ENCODE data around the gene MSANTD3. TPM values are rescaled to one million over a fixed set of nuclear protein-coding genes. Genes with fewer than 3 reads are reported as not detected.
A peak's percentile ranks its signal among the peaks of the same experiment; 100 is the strongest.
"Not testable (repeated sequence)": the region's sequence is repeated elsewhere in the genome, so short reads cannot be mapped to it uniquely, and the experiment has no call there.

MSANTD3 gene
- polyA plus RNA-seq, 3 donors, result 21.3 to 22.8 (median 21.8) TPM

DNA sequence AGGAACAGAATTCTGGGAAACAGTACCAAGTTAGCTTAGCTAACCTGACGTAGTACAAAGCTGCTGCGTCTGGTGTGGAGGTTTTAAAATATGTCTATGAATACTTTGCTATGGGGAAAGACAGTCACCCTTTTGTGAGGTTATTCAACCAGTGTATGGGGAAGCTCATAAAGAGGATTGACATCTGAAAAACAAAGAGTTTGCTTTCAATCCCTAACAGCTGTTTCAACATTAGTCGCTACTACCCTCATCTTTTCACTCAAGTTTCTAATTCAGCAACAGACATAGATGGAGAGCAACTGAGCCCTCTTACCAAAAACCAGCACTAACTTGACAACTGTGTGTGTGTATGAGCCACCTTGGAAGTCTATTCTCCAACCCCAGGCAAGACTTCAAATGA is 7.8 kb upstream of the MSANTD3 start:
- DNase-seq (ENCODE audit: extremely low read depth in 1 of 11, low read depth in 9 of 11, low spot score in 4 of 11), result no peak

GRCh38 chr9:100421116-100421515 is 5.8 kb upstream of the MSANTD3 start:
- not testable (repeated sequence) for DNase-seq (ENCODE audit: extremely low read depth in 1 of 11, low read depth in 9 of 11, low spot score in 4 of 11)

DNA sequence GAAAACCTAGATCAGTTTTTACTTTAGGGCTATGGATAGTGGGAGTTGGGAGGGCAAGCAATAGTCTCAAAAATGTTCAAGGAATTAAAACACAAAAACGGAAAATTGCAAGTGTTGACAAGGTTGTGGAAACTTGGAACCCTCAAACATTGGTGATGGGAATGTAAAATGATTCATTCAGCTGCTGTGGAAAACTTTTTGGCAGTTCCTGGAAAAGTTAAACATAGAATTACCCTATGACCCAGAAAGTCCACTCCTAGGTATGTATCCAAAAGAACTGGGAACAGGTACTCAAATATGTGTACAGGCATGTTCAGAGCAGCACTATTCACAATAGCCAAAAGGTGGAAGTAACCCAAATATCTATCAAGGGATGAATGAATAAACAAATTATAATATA is 1.2 kb upstream of the MSANTD3 start:
- no peak for DNase-seq (ENCODE audit: extremely low read depth in 1 of 11, low read depth in 9 of 11, low spot score in 4 of 11)

GRCh38 chr9:100426189-100426529 is 784 bp upstream of the MSANTD3 start:
- DNase-seq (ENCODE audit: extremely low read depth in 1 of 11, low read depth in 9 of 11, low spot score in 4 of 11), result no peak

GRCh38 chr9:100427366-100428263 is 672 bp downstream of the MSANTD3 start:
- DNase-seq (ENCODE audit: extremely low read depth in 1 of 11, low read depth in 9 of 11, low spot score in 4 of 11), result peak in 8 of 11 donors; percentile 16 to 58 (median 46)

DNA sequence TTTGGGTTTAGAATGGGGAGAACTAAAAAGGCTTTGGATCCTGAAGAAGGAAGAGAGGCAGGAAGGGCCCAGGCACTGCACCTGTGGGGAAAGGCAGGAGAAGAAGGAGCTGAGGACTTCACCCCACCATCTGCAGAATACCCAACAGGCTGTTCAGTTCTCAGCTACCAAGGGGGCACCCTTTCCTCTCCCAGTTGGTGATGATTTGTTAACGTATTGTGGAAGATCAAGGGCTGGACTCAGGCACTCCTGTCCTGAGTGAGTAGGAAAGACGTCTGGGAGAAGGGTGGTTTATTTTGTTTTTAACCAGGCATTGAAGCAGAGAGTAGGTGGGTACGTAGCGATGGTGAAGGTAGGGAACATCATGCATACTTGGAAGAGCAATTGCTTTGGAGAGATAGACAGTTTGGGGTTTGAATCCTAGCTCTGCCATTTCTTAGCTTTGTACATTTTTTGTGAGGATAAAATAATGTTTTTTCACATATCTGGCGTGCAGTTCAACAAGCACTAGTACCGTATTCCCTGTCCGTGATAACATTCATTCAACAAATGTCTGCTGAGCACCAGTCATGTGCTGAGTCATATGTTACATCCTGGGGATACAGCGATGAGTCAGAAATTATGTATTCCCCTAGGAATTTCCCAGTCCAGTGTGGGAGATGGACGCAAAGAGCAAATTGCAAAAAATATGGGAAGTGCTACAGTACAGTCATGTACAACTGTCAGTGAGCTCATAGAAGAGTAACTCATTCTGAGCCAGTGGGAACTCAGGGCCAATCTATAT is 2.1 kb downstream of the MSANTD3 start:
- no peak for DNase-seq (ENCODE audit: extremely low read depth in 1 of 11, low read depth in 9 of 11, low spot score in 4 of 11)

DNA sequence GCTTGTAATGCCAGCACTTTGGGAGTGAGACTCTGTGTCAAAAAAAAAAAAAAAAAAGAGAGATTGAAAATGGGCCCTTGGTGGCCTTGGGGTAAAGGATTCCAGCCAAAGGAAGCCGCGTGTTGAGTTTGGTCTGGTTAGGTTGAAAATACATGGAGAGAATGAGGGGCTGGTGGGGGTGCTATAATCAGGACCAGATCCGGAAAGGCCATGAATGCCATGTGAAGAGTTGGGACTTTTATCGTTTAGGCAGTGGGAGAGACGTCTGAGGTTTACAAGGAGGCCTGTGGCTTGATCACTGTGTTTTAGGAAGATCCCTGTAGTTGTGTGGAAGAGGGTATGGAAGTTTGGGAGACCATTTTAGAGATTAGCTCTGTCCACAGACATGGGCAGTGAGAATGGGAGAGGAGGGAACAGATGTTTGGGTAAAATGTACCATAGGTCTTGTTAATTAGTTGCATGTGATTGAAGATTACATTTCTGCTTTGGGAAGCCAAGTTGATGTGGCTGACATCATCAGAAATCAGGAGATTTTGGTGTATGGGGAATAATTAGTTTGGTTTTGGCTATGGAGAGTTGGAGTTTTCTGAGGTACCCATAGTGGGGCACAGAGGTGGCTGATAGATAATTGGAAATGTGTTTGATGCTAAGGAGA is 3.5 kb downstream of the MSANTD3 start:
- no peak for DNase-seq (ENCODE audit: extremely low read depth in 1 of 11, low read depth in 9 of 11, low spot score in 4 of 11)

GRCh38 chr9:100431886-100432285 is 4.9 kb downstream of the MSANTD3 start:
- no peak for DNase-seq (ENCODE audit: extremely low read depth in 1 of 11, low read depth in 9 of 11, low spot score in 4 of 11)

DNA sequence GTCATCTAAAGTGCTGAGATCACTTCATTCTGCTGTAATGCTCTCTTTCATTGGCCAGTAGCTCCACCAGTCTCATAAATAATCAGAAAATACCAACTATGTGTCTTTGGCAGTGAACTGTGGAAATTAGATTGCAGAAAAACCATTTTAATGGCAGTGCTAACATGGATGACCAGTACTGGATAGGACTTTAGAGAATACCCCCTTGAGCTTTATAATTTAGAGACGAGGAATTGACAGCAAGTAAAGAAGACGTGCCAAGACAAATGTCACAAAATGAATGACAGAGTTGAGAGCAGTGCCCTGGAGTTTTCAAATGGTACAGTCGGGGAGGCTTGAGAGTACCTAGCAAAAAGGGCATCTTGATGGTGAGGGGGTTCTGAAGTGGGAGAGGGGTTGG is 5.8 kb downstream of the MSANTD3 start:
- DNase-seq (ENCODE audit: extremely low read depth in 1 of 11, low read depth in 9 of 11, low spot score in 4 of 11), result no peak

DNA sequence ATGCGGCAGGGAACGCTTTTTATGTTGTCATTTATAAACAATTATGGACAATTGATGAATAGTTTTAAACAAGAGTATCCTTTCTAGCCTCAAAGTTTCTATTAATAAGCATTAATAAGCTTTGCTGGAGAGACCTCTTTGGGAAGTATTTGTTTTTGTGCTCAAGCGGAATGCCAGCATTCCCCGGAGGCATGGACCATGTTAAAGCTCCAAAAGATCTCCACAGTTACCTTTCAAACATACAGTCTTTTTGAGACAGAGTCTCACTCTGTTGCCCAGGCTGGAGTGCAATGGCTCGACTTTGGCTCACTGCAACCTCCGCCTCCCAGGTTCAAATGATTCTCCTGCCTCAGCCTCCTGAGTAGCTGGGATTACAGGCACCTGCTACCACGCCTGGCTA is 9.6 kb downstream of the MSANTD3 start:
- no peak for DNase-seq (ENCODE audit: extremely low read depth in 1 of 11, low read depth in 9 of 11, low spot score in 4 of 11)

GRCh38 chr9:100437860-100438805 is 11.2 kb downstream of the MSANTD3 start:
- peak in 9 of 11 donors; percentile 40 to 69 (median 52) for DNase-seq (ENCODE audit: extremely low read depth in 1 of 11, low read depth in 9 of 11, low spot score in 4 of 11)

GRCh38 chr9:100440071-100440470 is 13.1 kb downstream of the MSANTD3 start:
- no peak for DNase-seq (ENCODE audit: extremely low read depth in 1 of 11, low read depth in 9 of 11, low spot score in 4 of 11)

DNA sequence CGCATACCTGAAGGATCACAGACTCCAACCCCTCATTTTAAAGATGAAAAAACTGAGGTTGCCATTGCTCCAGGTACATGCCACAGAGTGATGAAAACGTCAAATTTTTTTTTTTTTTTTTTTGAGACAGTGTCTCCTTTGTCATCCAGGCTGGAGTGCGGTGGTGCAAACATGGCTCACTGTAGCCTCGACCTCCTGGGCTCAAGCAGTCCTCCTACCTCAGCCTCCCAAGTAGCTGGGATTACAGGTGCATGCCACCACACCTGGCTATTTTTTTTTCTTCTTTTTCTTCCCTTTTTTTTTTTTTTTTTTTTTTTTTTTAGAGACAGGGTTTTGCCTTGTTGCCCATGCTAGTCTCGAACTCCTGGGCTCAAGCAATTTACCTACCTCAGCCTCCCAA is 13.5 kb downstream of the MSANTD3 start:
- DNase-seq (ENCODE audit: extremely low read depth in 1 of 11, low read depth in 9 of 11, low spot score in 4 of 11), result not testable (repeated sequence)

GRCh38 chr9:100441911-100442361 is 15.0 kb downstream of the MSANTD3 start:
- no peak for DNase-seq (ENCODE audit: extremely low read depth in 1 of 11, low read depth in 9 of 11, low spot score in 4 of 11)

DNA sequence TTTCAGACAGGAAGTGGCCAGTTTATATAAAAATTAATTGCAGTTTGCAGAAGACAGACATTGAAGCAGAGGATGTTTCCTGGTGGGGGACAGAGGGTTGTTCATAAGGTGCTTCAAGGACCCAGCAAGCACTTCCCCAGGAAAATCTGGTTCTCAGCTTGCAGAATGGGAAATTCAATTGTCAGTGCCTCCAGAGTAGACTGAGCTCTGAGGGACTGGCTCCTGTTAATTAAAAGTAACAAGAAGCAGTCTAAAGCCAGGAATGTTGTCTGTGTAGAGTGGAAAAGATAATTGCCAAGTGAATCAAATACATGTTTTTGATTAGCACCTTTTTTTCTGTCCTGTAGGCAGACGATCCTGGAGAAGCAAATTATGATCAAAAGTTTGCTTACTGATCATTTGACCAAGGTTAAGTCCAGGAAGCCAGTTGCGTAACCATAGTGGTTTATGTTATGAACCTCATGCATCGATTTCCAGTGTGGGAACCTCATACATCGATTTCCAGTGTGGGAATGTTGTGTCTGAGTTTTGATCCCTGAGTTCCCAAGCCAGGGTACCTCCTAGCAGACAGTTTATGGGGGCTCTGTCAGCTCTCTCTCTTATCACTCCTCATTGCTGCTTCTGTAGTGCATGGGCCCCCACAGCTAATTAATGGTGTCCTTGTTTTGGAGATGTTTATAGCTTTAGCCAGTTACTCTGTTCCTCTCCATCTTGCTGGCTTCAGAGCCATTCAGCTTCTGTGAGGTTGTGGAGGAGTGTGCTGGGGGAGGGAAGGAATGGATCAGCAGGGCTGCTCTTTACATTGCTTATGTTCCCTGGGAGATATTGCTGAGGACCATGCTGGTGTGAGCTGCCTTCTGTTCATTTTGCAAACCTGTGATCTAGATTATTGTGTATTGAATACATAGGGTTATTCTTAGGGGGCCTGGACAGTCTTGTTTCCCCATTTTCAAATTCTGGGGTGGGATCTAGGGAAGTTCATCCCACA is 17.1 kb downstream of the MSANTD3 start:
- no peak for DNase-seq (ENCODE audit: extremely low read depth in 1 of 11, low read depth in 9 of 11, low spot score in 4 of 11)

DNA sequence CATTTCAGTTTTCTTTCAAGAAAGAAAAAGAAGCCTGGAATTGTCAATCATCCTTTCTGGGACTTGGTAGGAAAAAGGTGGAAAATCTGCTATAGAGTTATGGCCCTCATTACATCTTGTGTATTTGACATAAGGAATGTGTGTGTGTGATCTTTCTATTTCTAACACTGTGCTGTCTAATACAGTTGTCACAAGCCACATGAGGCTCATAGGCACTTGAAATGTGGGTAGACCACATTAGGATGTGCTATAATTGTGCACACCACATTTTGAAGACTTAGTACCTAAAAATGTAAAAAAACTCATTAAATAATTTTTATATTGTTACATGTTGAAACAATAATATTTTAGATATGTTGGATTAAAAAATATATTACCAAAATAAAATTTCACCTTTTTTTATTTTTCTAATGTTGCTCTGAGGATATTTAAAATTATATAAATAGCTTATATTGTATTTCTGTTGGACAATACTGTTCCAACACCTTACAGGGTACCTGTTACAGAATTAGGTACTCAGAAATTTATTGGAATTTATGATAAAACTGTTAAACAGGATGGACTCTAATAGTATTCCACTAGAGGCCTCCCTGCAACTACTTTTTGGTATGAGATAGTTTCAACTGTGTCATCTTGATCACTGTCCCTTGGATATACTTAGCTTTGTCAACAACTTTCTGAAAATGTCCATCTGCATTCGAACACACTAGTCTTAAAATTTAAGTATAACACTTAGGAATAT is 18.4 kb downstream of the MSANTD3 start:
- DNase-seq (ENCODE audit: extremely low read depth in 1 of 11, low read depth in 9 of 11, low spot score in 4 of 11), result no peak
